ENCODE results near the gene PLEKHM2.

The PLEKHM2 gene

GRCh38 chr1:15740924-15741850, 57.1 kb downstream of the PLEKHM2 start:
- peak; percentile 29 to 55 for DNase-seq

- DNase-seq, result no peak
Observed at GRCh38 chr1:15742339-15742801, 58.2 kb downstream of the PLEKHM2 start, which contains the start of gene TMEM82. Gene TMEM82 (plus strand): TSS chr1:15742499. CDS start chr1:15742560, 61 bp downstream.

- no peak for DNase-seq
Observed at GRCh38 chr1:15744122-15744679, 60.1 kb downstream of the PLEKHM2 start.

- DNase-seq, result no peak
Observed at GRCh38 chr1:15747378-15747777, 63.3 kb downstream of the PLEKHM2 start.

GRCh38 chr1:15748264-15748663, 64.1 kb downstream of the PLEKHM2 start:
- no peak for DNase-seq

- no peak for DNase-seq
Observed at GRCh38 chr1:15748690-15749398, 64.7 kb downstream of the PLEKHM2 start.

GRCh38 chr1:15749399-15750291, 65.5 kb downstream of the PLEKHM2 start:
- no peak for DNase-seq

GRCh38 chr1:15750924-15751323, 66.8 kb downstream of the PLEKHM2 start:
- DNase-seq, result no peak

GRCh38 chr1:15751717-15752116, 67.6 kb downstream of the PLEKHM2 start:
- DNase-seq, result no peak

GRCh38 chr1:15753776-15754175, 69.7 kb downstream of the PLEKHM2 start:
- no peak for DNase-seq

GRCh38 chr1:15755021-15755645, 71.0 kb downstream of the PLEKHM2 start:
- DNase-seq, result no peak

GRCh38 chr1:15755646-15756040, 71.5 kb downstream of the PLEKHM2 start:
- DNase-seq, result no peak

GRCh38 chr1:15756143-15757015, 72.3 kb downstream of the PLEKHM2 start:
- DNase-seq, result no peak

GRCh38 chr1:15757016-15757543, 73.0 kb downstream of the PLEKHM2 start:
- DNase-seq, result no peak

GRCh38 chr1:15757575-15758342, 73.6 kb downstream of the PLEKHM2 start:
- no peak for DNase-seq

GRCh38 chr1:15758343-15758931, 74.3 kb downstream of the PLEKHM2 start, which contains the start of gene FBLIM1:
Gene FBLIM1 (plus strand): TSS chr1:15758795. CDS start chr1:15764984, 6,189 bp downstream.
- DNase-seq, result no peak

GRCh38 chr1:15758953-15759661, 75.0 kb downstream of the PLEKHM2 start:
- DNase-seq, result no peak

GRCh38 chr1:15760520-15761211, 76.5 kb downstream of the PLEKHM2 start:
- DNase-seq, result no peak
